Keratinocyte (primary cell): ENCODE results near the gene FMN1. TPM values are rescaled to one million over a fixed set of nuclear protein-coding genes. Genes with fewer than 3 reads are reported as not detected.

Source experiments
- DNase-seq: peaks from one replicate; pipeline ENCODE4 v3.0.0-alpha.2; 2011; ENCODE audit warnings: low read depth, missing footprints, low spot score
- FAIRE-seq: peaks from 2 replicates; lab custom pipeline; 2011; peaks lifted over from hg19 to GRCh38; lab: Jason Lieb, UNC
- H2AFZ ChIP-seq: 2 replicates; pipeline ENCODE4 v1.6.0; 2012; ENCODE audit warnings: low read length, control low read depth, inconsistent platforms; ENCODE audit not compliant: control insufficient read depth
- H3K27ac ChIP-seq: 2 replicates; pipeline ENCODE4 v1.5.1; 2011; ENCODE audit warnings: low read length; ENCODE audit not compliant: control insufficient read depth, insufficient read depth
- H3K27me3 ChIP-seq: 3 replicates; pipeline ENCODE4 v1.6.0; 2011; ENCODE audit warnings: low read length; ENCODE audit not compliant: control insufficient read depth, insufficient read depth; ENCODE audit errors: extremely low read depth
- H3K36me3 ChIP-seq, 2 experiments: 2 replicates in 1 of 2; 3 replicates in 1 of 2; pipeline ENCODE4 v1.5.1; 2011; ENCODE audit warnings: low read length in 2 of 2, mild to moderate bottlenecking in 1 of 2; ENCODE audit not compliant: control insufficient read depth in 2 of 2, insufficient read depth in 2 of 2; ENCODE audit errors: extremely low read depth in 1 of 2
- H3K4me1 ChIP-seq: 3 replicates; pipeline ENCODE4 v1.5.1; 2011; ENCODE audit warnings: low read length; ENCODE audit not compliant: control insufficient read depth, insufficient read depth; ENCODE audit errors: extremely low read depth
- H3K4me2 ChIP-seq: 3 replicates; pipeline ENCODE4 v1.6.0; 2011; ENCODE audit warnings: low read depth, low read length; ENCODE audit not compliant: control insufficient read depth, insufficient read depth; ENCODE audit errors: extremely low read depth
- H3K4me3 ChIP-seq, 3 experiments: fragments of 200-600 bp in 1 of 3; sonication (generic) in 1 of 3; 2 replicates in 2 of 3; 3 replicates in 1 of 3; pipeline ENCODE4 v1.5.1; 2011 to 2016; ENCODE audit warnings: low read length in 3 of 3, mild to moderate bottlenecking in 3 of 3, control low read depth in 2 of 3, inconsistent platforms in 1 of 3, low read depth in 1 of 3, mixed read lengths in 1 of 3, mixed run types in 1 of 3, moderate library complexity in 1 of 3; ENCODE audit not compliant: control insufficient read depth in 2 of 3, insufficient read depth in 2 of 3; ENCODE audit errors: extremely low read depth in 1 of 3
- H3K79me2 ChIP-seq: 2 replicates; pipeline ENCODE4 v1.6.0; 2012; ENCODE audit warnings: low read length; ENCODE audit not compliant: control insufficient read depth, insufficient read depth
- H3K9ac ChIP-seq: 3 replicates; pipeline ENCODE4 v1.6.0; 2011; ENCODE audit warnings: low read length; ENCODE audit not compliant: control insufficient read depth, insufficient read depth; ENCODE audit errors: extremely low read depth
- H3K9me1 ChIP-seq: 3 replicates; pipeline ENCODE4 v1.6.0; 2011; ENCODE audit warnings: low read length; ENCODE audit not compliant: control insufficient read depth, insufficient read depth; ENCODE audit errors: extremely low read depth
- H3K9me3 ChIP-seq: 2 replicates; pipeline ENCODE4 v1.5.1; 2012; ENCODE audit warnings: low read depth, low read length; ENCODE audit not compliant: control insufficient read depth
- H4K20me1 ChIP-seq: 3 replicates; pipeline ENCODE4 v1.6.0; 2011; ENCODE audit warnings: low read length; ENCODE audit not compliant: control insufficient read depth, insufficient read depth; ENCODE audit errors: extremely low read depth
- EZH2 ChIP-seq: IDR thresholded peaks from one replicate; pipeline ENCODE4 v1.6.1; 2012; ENCODE audit warnings: inconsistent platforms, mild to moderate bottlenecking, low read length, moderate library complexity
- dilution Hi-C: fragments of 300-500 bp; cut with MboI; formaldehyde crosslinking; loops from one replicate; pipeline ENCODE4 v1.7.0; 2020; ENCODE audit warnings: low sequenced_read_pairs; ENCODE audit not compliant: extremely low pct_ligation_motif_present
- polyA plus RNA-seq, 5 experiments: library from polyadenylated mRNA; depleted of rRNA in 3 of 5; stranded (reverse) in 3 of 5; stranded (forward) in 1 of 5; unstranded in 1 of 5; fragments of >200 nt; gene quantifications; 1 replicate in 1 of 5; 2 replicates in 3 of 5; 3 replicates in 1 of 5; pipeline versions ENCODE4 v1.2.1 to v1.2.3, GENCODE V29; 2011 to 2012; ENCODE audit warnings: missing spikeins in 2 of 5, low read depth in 1 of 5, low replicate concordance in 1 of 5
- TF ChIP-seq, protein P1 (sequence below), 3 experiments: IDR thresholded peaks in 1 of 3; conservative IDR thresholded peaks in 1 of 3; optimal IDR thresholded peaks in 1 of 3; 2 replicates in 2 of 3; 3 replicates in 1 of 3; pipeline versions ENCODE3 to v1.5.1; 2011; ENCODE audit warnings: low read length in 3 of 3, mild to moderate bottlenecking in 3 of 3, moderate library complexity in 2 of 3, control low read depth in 1 of 3, inconsistent platforms in 1 of 3; ENCODE audit not compliant: insufficient read depth in 2 of 3; ENCODE audit errors: extremely low read depth in 1 of 3

FMN1 gene
- polyA plus RNA-seq, 1 donor (not counting 4 experiments of a cell fraction or from before 2014, with no cell fraction given), result 0.71 TPM

DNA sequence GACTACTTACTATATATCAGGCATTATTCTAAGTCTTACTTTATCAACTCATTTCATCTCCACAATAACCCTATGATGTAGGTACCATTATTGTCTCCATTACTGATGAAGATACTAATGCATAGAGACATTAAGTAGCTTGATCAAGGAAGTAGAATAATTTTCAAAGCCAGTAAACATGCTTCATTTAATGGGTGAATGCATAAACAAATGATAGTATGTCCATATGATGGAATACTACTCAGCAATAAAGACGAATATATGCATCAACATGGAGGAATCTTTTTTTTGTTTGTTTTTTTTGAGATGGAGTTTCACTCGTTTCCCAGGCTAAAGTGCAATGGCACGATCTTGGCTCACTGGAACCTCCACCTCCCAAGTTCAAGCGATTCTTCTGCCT lies 184.9 kb downstream of the FMN1 start:
- Histone ChIP-seq H3K27me3 (no peaks in the 10 kb centered on the region), H3K9ac (no peak overlapping the region), H3K36me3 (no peaks in the 10 kb centered on the region), H3K4me2 (no peak overlapping the region), H3K4me3 (no peak overlapping the region), H3K79me2 (no peaks in the 10 kb centered on the region), H3K27ac (no peak overlapping the region), H3K9me1 (no peaks in the 10 kb centered on the region), H3K4me1 (peaks cover 10% of the 10 kb centered on the region), H3K9me3 (no peaks in the 10 kb centered on the region), H2AFZ (no peak overlapping the region), H4K20me1 (no peaks in the 10 kb centered on the region)
- dilution Hi-C loops, result no loop called here
- DNase-seq, result no peak
- FAIRE-seq, result no peak
- TF ChIP-seq, protein P1, sequence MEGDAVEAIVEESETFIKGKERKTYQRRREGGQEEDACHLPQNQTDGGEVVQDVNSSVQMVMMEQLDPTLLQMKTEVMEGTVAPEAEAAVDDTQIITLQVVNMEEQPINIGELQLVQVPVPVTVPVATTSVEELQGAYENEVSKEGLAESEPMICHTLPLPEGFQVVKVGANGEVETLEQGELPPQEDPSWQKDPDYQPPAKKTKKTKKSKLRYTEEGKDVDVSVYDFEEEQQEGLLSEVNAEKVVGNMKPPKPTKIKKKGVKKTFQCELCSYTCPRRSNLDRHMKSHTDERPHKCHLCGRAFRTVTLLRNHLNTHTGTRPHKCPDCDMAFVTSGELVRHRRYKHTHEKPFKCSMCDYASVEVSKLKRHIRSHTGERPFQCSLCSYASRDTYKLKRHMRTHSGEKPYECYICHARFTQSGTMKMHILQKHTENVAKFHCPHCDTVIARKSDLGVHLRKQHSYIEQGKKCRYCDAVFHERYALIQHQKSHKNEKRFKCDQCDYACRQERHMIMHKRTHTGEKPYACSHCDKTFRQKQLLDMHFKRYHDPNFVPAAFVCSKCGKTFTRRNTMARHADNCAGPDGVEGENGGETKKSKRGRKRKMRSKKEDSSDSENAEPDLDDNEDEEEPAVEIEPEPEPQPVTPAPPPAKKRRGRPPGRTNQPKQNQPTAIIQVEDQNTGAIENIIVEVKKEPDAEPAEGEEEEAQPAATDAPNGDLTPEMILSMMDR (optimal IDR thresholded peaks at IDR 0.05 in 1 of 3, IDR thresholded peaks at IDR 0.05 in 1 of 3, conservative IDR thresholded peaks at IDR 0.05 in 1 of 3; ENCODE audit: extremely low read depth in 1 of 3, insufficient read depth in 2 of 3, low read length in 3 of 3), result no peak
- no peak for TF ChIP-seq EZH2

DNA sequence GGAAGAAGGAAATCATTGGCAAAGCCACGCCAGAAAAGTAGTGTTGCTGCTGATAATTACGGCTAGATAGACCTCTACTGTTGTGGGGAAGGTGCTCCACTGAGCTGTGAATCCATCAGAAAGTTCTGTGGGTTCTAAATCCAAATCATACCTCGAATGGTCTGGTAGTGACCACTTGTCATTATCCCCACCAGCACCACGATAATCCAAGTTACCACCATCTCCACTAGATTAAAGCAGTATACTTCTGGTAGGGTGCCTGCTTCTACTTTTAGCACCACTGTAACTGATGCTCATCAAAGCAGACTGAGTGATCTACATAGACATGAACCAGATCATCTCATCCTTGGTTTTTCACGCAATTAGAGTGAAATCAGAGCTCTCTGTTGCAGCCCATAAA lies 185.5 kb downstream of the FMN1 start:
- dilution Hi-C loops, result no loop called here
- Histone ChIP-seq H3K9me1 (no peaks in the 10 kb centered on the region), H2AFZ (no peak overlapping the region), H3K4me1 (peaks cover 6% of the 10 kb centered on the region), H3K36me3 (no peaks in the 10 kb centered on the region), H3K4me2 (no peak overlapping the region), H3K27me3 (no peaks in the 10 kb centered on the region), H3K79me2 (no peaks in the 10 kb centered on the region), H4K20me1 (no peaks in the 10 kb centered on the region), H3K4me3 (no peak overlapping the region), H3K9ac (no peak overlapping the region), H3K27ac (no peak overlapping the region), H3K9me3 (no peaks in the 10 kb centered on the region)
- no peak for FAIRE-seq
- TF ChIP-seq, protein P1 (optimal IDR thresholded peaks at IDR 0.05 in 1 of 3, IDR thresholded peaks at IDR 0.05 in 1 of 3, conservative IDR thresholded peaks at IDR 0.05 in 1 of 3; ENCODE audit: extremely low read depth in 1 of 3, insufficient read depth in 2 of 3, low read length in 3 of 3), result no peak
- TF ChIP-seq EZH2, result no peak
- DNase-seq, result no peak
